Mucosa of stomach (tissue), 1 donor: ENCODE measurements around the gene ANKRD40CL.

Source experiments
- H3K27me3 ChIP-seq: one replicate; pipeline ENCODE4 v1.7.0; 2013; ENCODE audit warnings: mild to moderate bottlenecking, low read length; ENCODE audit not compliant: control insufficient read depth, insufficient read depth
- H3K36me3 ChIP-seq: one replicate; pipeline ENCODE4 v1.7.0; 2013; ENCODE audit warnings: low read length; ENCODE audit not compliant: control insufficient read depth, insufficient read depth
- H3K4me1 ChIP-seq: one replicate; pipeline ENCODE4 v1.7.0; 2013; ENCODE audit warnings: mild to moderate bottlenecking, low read length; ENCODE audit not compliant: control insufficient read depth, insufficient read depth
- H3K4me3 ChIP-seq: one replicate; pipeline ENCODE4 v1.7.0; 2013; ENCODE audit warnings: low read length
- H3K9ac ChIP-seq: one replicate; pipeline ENCODE4 v1.7.0; 2013; ENCODE audit warnings: mild to moderate bottlenecking, low read length, moderate library complexity
- H3K9me3 ChIP-seq: one replicate; pipeline ENCODE4 v1.7.0; 2013; ENCODE audit warnings: mild to moderate bottlenecking, low read length, moderate library complexity; ENCODE audit not compliant: control insufficient read depth
- donor health status: Pancreatic carcinoma.

The ANKRD40CL gene

GRCh38 chr17:50768346-50768761, 1.0 kb upstream of the ANKRD40CL start:
- no peaks in the 10 kb centered on the region for H3K36me3 ChIP-seq
- no peaks in the 10 kb centered on the region for H3K9me3 ChIP-seq
- no peaks in the 10 kb centered on the region for H3K27me3 ChIP-seq
- peak overlapping the region; percentile 13 for H3K9ac ChIP-seq
- H3K4me3 ChIP-seq, result no peak overlapping the region
- H3K4me1 ChIP-seq, result peaks cover 50% of the 10 kb centered on the region

- H3K36me3 ChIP-seq, result no peaks in the 10 kb centered on the region
Observed at GRCh38 chr17:50767030-50767429, 288 bp downstream of the ANKRD40CL start.

GRCh38 chr17:50766222-50767023, 895 bp downstream of the ANKRD40CL start:
- H3K27me3 ChIP-seq, result no peaks in the 10 kb centered on the region
- H3K4me3 ChIP-seq, result no peak overlapping the region
- H3K9ac ChIP-seq, result peak overlapping the region; percentile 28
- no peaks in the 10 kb centered on the region for H3K9me3 ChIP-seq
- no peaks in the 10 kb centered on the region for H3K36me3 ChIP-seq
- H3K4me1 ChIP-seq, result peaks cover 51% of the 10 kb centered on the region

More at GRCh38 chr17:50767030-50767429, 288 bp downstream of the ANKRD40CL start:
- Histone ChIP-seq H3K9ac (no peak overlapping the region), H3K4me3 (no peak overlapping the region), H3K4me1 (peaks cover 51% of the 10 kb centered on the region), H3K9me3 (no peaks in the 10 kb centered on the region), H3K27me3 (no peaks in the 10 kb centered on the region)

GRCh38 chr17:50765454-50766221, 1.7 kb downstream of the ANKRD40CL start:
- peak overlapping the region; percentile 60 for H3K9ac ChIP-seq
- peaks cover 51% of the 10 kb centered on the region for H3K4me1 ChIP-seq
- H3K4me3 ChIP-seq, result no peak overlapping the region
- H3K9me3 ChIP-seq, result no peaks in the 10 kb centered on the region
- no peaks in the 10 kb centered on the region for H3K36me3 ChIP-seq
- H3K27me3 ChIP-seq, result no peaks in the 10 kb centered on the region

GRCh38 chr17:50764734-50765149, 2.6 kb downstream of the ANKRD40CL start:
- H3K27me3 ChIP-seq, result no peaks in the 10 kb centered on the region
- H3K9me3 ChIP-seq, result no peaks in the 10 kb centered on the region
- H3K4me1 ChIP-seq, result peaks cover 51% of the 10 kb centered on the region
- no peaks in the 10 kb centered on the region for H3K36me3 ChIP-seq
- no peak overlapping the region for H3K9ac ChIP-seq
- no peak overlapping the region for H3K4me3 ChIP-seq

GRCh38 chr17:50763716-50764475, 3.4 kb downstream of the ANKRD40CL start:
- Histone ChIP-seq H3K4me1 (peaks cover 51% of the 10 kb centered on the region), H3K9ac (peak overlapping the region; percentile 18), H3K4me3 (no peak overlapping the region), H3K27me3 (no peaks in the 10 kb centered on the region), H3K9me3 (no peaks in the 10 kb centered on the region), H3K36me3 (no peaks in the 10 kb centered on the region)

- Histone ChIP-seq H3K4me1 (peaks cover 42% of the 10 kb centered on the region), H3K9ac (no peak overlapping the region), H3K36me3 (no peaks in the 10 kb centered on the region), H3K27me3 (no peaks in the 10 kb centered on the region), H3K9me3 (no peaks in the 10 kb centered on the region), H3K4me3 (no peak overlapping the region)
Observed at GRCh38 chr17:50762177-50762576, 5.1 kb downstream of the ANKRD40CL start.

GRCh38 chr17:50758989-50759544, 8.3 kb downstream of the ANKRD40CL start:
- H3K27me3 ChIP-seq, result no peaks in the 10 kb centered on the region

GRCh38 chr17:50758524-50758923, 8.8 kb downstream of the ANKRD40CL start:
- H3K9me3 ChIP-seq, result no peaks in the 10 kb centered on the region
- H3K27me3 ChIP-seq, result no peaks in the 10 kb centered on the region
- H3K36me3 ChIP-seq, result no peaks in the 10 kb centered on the region
- H3K9ac ChIP-seq, result no peak overlapping the region
- H3K4me3 ChIP-seq, result no peak overlapping the region
- H3K4me1 ChIP-seq, result peaks cover 17% of the 10 kb centered on the region

More at GRCh38 chr17:50758989-50759544, 8.3 kb downstream of the ANKRD40CL start:
- Histone ChIP-seq H3K9me3 (no peaks in the 10 kb centered on the region), H3K9ac (no peak overlapping the region), H3K4me1 (peaks cover 22% of the 10 kb centered on the region), H3K36me3 (no peaks in the 10 kb centered on the region), H3K4me3 (no peak overlapping the region)

- Histone ChIP-seq H3K9ac (no peak overlapping the region), H3K36me3 (no peaks in the 10 kb centered on the region)
Observed at GRCh38 chr17:50754521-50754920, 12.8 kb downstream of the ANKRD40CL start.

GRCh38 chr17:50749245-50749644, 18.1 kb downstream of the ANKRD40CL start:
- Histone ChIP-seq H3K36me3 (no peaks in the 10 kb centered on the region), H3K9me3 (no peaks in the 10 kb centered on the region), H3K27me3 (no peaks in the 10 kb centered on the region), H3K9ac (no peak overlapping the region), H3K4me1 (no peaks in the 10 kb centered on the region), H3K4me3 (no peak overlapping the region)

More at GRCh38 chr17:50754521-50754920, 12.8 kb downstream of the ANKRD40CL start:
- H3K27me3 ChIP-seq, result no peaks in the 10 kb centered on the region
- H3K4me3 ChIP-seq, result no peak overlapping the region
- H3K4me1 ChIP-seq, result peaks cover 14% of the 10 kb centered on the region
- no peaks in the 10 kb centered on the region for H3K9me3 ChIP-seq
